ENCODE results near the gene ZNF48.
A peak's percentile ranks its signal among the peaks of the same experiment; 100 is the strongest.

ZNF48 gene

DNA sequence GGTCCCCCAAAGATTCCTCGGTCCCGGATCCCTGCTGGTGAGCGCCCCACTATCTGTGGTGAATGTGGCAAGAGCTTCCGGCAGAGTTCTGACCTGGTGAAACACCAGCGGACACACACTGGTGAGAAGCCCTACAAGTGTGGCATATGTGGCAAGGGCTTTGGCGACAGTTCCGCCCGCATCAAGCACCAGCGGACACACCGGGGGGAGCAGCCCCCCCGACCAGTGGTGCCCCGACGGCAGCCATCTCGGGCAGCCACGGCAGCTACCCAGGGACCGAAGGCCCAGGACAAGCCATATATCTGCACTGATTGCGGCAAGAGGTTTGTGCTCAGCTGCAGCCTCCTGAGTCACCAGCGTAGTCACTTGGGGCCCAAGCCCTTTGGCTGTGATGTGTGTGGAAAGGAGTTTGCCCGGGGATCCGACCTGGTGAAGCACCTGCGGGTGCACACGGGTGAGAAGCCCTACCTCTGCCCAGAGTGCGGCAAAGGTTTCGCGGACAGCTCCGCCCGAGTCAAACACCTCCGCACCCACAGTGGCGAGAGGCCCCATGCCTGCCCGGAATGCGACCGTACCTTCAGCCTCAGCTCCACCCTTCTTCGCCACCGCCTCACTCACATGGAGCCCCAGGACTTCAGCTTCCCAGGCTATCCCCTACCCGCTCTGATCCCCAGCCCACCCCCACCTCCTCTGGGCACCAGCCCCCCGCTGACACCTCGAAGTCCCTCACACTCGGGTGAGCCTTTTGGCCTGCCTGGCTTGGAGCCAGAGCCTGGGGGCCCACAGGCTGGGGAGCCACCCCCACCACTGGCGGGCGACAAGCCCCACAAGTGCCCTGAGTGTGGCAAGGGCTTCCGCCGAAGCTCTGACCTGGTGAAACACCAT lies 2.8 kb downstream of the ZNF48 start:
- no peak for DNase-seq
- Histone ChIP-seq H3K79me1 (replicated peaks; ENCODE audit: low read length, poor library complexity, severe bottlenecking) (peaks cover 15% of the 10 kb centered on the region), H3K27me3 (ENCODE audit: control insufficient read depth in 1 of 2, insufficient read depth in 1 of 2, low read length in 2 of 2) (no peaks in the 10 kb centered on the region), H3K4ac (ENCODE audit: low read depth in 1 of 2, low read length in 2 of 2) (no peak overlapping the region), H2AK5ac (ENCODE audit: low read length, severe bottlenecking) (no peak overlapping the region), H3K27ac (ENCODE audit: low read length, poor library complexity, severe bottlenecking) (no peak overlapping the region), H4K91ac (ENCODE audit: low read length) (no peak overlapping the region), H3K18ac (ENCODE audit: low read depth in 1 of 2, low read length in 2 of 2) (no peak overlapping the region), H3K23ac (ENCODE audit: low read length in 2 of 2) (no peak overlapping the region), H3K9me3 (ENCODE audit: control insufficient read depth, low read length) (no peaks in the 10 kb centered on the region), H2BK120ac (ENCODE audit: low read depth, low read length) (no peak overlapping the region), H2BK5ac (ENCODE audit: low read depth, low read length, poor library complexity, severe bottlenecking) (no peak overlapping the region), H2BK15ac (ENCODE audit: low read depth, poor library complexity, severe bottlenecking) (no peak overlapping the region), H3K9ac (ENCODE audit: low read length) (no peak overlapping the region), H3K14ac (ENCODE audit: low read length in 2 of 2) (no peak overlapping the region), H3K4me1 (ENCODE audit: control insufficient read depth, insufficient read depth, low read depth, low read length) (peaks cover 19% of the 10 kb centered on the region), H2AFZ (ENCODE audit: low read depth, low read length) (no peak overlapping the region), H3K4me3 (ENCODE audit: insufficient read depth in 1 of 2, low read depth in 1 of 2, low read length in 2 of 2) (no peak overlapping the region), H3K4me2 (ENCODE audit: low read length, poor library complexity, severe bottlenecking) (no peak overlapping the region), H3K36me3 (ENCODE audit: control insufficient read depth in 1 of 2, insufficient read depth in 2 of 2, low read depth in 1 of 2, low read length in 2 of 2) (peaks cover 13 to 22% of the 10 kb centered on the region in 2 experiments), H2BK12ac (ENCODE audit: low read length in 2 of 2) (no peak overlapping the region), H4K8ac (ENCODE audit: low read length) (no peak overlapping the region)
- WGBS: 97% methylated on average over 42 of the region's 42 CpGs

DNA sequence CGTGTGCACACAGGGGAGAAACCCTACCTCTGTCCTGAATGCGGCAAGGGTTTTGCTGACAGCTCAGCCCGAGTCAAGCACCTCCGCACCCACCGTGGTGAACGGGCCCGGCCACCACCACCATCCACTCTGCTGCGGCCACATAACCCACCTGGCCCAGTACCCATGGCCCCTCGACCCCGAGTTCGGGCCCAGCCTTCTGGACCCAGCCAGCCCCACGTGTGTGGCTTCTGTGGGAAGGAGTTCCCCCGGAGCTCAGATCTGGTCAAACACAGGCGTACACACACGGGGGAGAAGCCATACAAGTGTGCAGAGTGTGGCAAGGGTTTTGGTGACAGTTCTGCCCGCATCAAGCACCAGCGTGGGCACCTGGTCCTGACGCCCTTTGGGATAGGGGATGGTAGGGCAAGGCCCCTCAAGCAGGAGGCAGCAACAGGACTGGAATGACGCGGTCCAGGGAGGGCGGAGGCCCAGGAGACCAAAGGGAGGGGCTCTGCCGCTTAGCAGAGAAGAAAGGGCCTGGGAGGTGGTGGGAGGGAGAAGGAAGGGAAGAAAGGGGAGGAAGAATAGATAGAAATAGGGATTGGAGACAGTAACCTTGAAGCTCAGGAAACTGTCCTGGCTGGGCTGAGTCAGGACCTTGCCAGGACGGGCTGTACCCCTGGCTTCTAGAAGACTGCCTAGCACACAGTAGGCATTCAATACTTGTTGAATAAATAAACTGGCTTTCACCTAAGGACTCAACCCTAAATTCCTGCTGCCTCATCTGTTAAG lies 3.6 kb downstream of the ZNF48 start:
- Histone ChIP-seq H2BK12ac (ENCODE audit: low read length in 2 of 2) (peak overlapping the region in 1 of 2 experiments; percentile 13), H3K18ac (ENCODE audit: low read depth in 1 of 2, low read length in 2 of 2) (no peak overlapping the region), H3K36me3 (ENCODE audit: control insufficient read depth in 1 of 2, insufficient read depth in 2 of 2, low read depth in 1 of 2, low read length in 2 of 2) (peaks cover 13 to 22% of the 10 kb centered on the region in 2 experiments), H4K8ac (ENCODE audit: low read length) (peak overlapping the region; percentile 9), H3K79me1 (replicated peaks; ENCODE audit: low read length, poor library complexity, severe bottlenecking) (peaks cover 15% of the 10 kb centered on the region), H2AK5ac (ENCODE audit: low read length, severe bottlenecking) (no peak overlapping the region), H3K4me3 (ENCODE audit: insufficient read depth in 1 of 2, low read depth in 1 of 2, low read length in 2 of 2) (no peak overlapping the region), H2BK120ac (ENCODE audit: low read depth, low read length) (no peak overlapping the region), H3K4ac (ENCODE audit: low read depth in 1 of 2, low read length in 2 of 2) (no peak overlapping the region), H3K4me1 (ENCODE audit: control insufficient read depth, insufficient read depth, low read depth, low read length) (peaks cover 16% of the 10 kb centered on the region), H3K14ac (ENCODE audit: low read length in 2 of 2) (peak overlapping the region in 1 of 2 experiments; percentile 13), H2AFZ (ENCODE audit: low read depth, low read length) (no peak overlapping the region), H3K23ac (ENCODE audit: low read length in 2 of 2) (peak overlapping the region in 1 of 2 experiments; percentile 6), H4K91ac (ENCODE audit: low read length) (no peak overlapping the region), H3K9ac (ENCODE audit: low read length) (peak overlapping the region; percentile 93), H3K27me3 (ENCODE audit: control insufficient read depth in 1 of 2, insufficient read depth in 1 of 2, low read length in 2 of 2) (no peaks in the 10 kb centered on the region), H2BK15ac (ENCODE audit: low read depth, poor library complexity, severe bottlenecking) (no peak overlapping the region), H3K27ac (ENCODE audit: low read length, poor library complexity, severe bottlenecking) (no peak overlapping the region), H3K4me2 (ENCODE audit: low read length, poor library complexity, severe bottlenecking) (no peak overlapping the region), H3K9me3 (ENCODE audit: control insufficient read depth, low read length) (no peaks in the 10 kb centered on the region), H2BK5ac (ENCODE audit: low read depth, low read length, poor library complexity, severe bottlenecking) (no peak overlapping the region)
- WGBS: 89% methylated on average over 23 of the region's 23 CpGs
- no peak for DNase-seq

DNA sequence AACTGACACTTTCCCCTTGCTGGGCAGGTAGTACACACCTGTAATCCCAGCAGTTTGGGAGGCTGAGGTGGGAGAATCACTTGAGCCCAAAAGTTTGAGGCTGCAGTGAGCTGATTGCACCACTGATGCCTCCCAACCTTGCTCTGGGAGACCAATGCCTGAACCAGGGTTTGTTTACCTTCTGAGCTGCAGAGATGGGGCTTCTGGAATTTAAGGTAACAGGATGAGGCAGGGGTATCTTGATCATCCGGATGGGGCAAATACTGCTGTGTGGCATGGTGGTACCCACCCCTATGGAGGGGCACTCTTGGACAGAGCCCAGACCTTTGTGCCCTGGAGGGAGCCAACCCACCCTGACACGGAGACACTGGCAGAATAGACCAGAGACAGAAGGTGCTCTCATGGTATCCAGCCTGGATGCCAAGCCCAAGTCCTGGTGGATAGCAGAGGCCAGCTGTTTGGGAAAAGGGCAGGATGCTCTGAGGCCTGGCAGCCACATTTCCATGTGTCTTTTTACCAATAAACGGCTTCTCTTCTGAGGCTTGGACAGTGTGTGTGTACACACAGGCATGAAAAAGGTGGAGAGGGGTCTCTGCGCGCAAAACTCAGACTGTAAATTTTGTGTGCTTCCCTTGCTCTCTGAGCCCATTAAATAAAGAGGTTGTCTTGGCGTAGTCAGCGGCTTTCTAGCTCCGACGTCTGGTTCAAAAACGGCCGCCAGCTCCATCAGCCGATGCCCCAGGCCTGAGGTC lies 4.4 kb downstream of the ZNF48 start:
- 24% methylated on average over 12 of the region's 12 CpGs for WGBS
- H2AFZ ChIP-seq (ENCODE audit: low read depth, low read length): peak overlapping the region; percentile 77
- DNase-seq: no peak
- peak overlapping the region; percentile 87 for H2BK120ac ChIP-seq (ENCODE audit: low read depth, low read length)
- H3K9me3 ChIP-seq (ENCODE audit: control insufficient read depth, low read length): no peaks in the 10 kb centered on the region
- peak overlapping the region; percentile 91 for H4K8ac ChIP-seq (ENCODE audit: low read length)
- no peaks in the 10 kb centered on the region for H3K27me3 ChIP-seq (ENCODE audit: control insufficient read depth in 1 of 2, insufficient read depth in 1 of 2, low read length in 2 of 2)
- H3K79me1 ChIP-seq (replicated peaks; ENCODE audit: low read length, poor library complexity, severe bottlenecking): peaks cover 15% of the 10 kb centered on the region
- H3K14ac ChIP-seq (ENCODE audit: low read length in 2 of 2): peak overlapping the region in 1 of 2 experiments; percentile 83
- H3K23ac ChIP-seq (ENCODE audit: low read length in 2 of 2): peak overlapping the region in 1 of 2 experiments; percentile 86
- peak overlapping the region; percentile 93 for H3K4me2 ChIP-seq (ENCODE audit: low read length, poor library complexity, severe bottlenecking)
- no peak overlapping the region for H2BK15ac ChIP-seq (ENCODE audit: low read depth, poor library complexity, severe bottlenecking)
- H3K4me3 ChIP-seq (ENCODE audit: insufficient read depth in 1 of 2, low read depth in 1 of 2, low read length in 2 of 2): peak overlapping the region; percentile 56 to 83
- H3K36me3 ChIP-seq (ENCODE audit: control insufficient read depth in 1 of 2, insufficient read depth in 2 of 2, low read depth in 1 of 2, low read length in 2 of 2): peaks cover 13 to 22% of the 10 kb centered on the region in 2 experiments
- peak overlapping the region; percentile 93 for H3K9ac ChIP-seq (ENCODE audit: low read length)
- H3K4me1 ChIP-seq (ENCODE audit: control insufficient read depth, insufficient read depth, low read depth, low read length): peaks cover 13% of the 10 kb centered on the region
- H2BK12ac ChIP-seq (ENCODE audit: low read length in 2 of 2): peak overlapping the region; percentile 65 to 73
- H3K18ac ChIP-seq (ENCODE audit: low read depth in 1 of 2, low read length in 2 of 2): peak overlapping the region; percentile 0 to 88
- peak overlapping the region; percentile 86 for H2BK5ac ChIP-seq (ENCODE audit: low read depth, low read length, poor library complexity, severe bottlenecking)
- peak overlapping the region; percentile 37 to 82 for H3K4ac ChIP-seq (ENCODE audit: low read depth in 1 of 2, low read length in 2 of 2)
- H4K91ac ChIP-seq (ENCODE audit: low read length): peak overlapping the region; percentile 58
- peak overlapping the region; percentile 7 for H2AK5ac ChIP-seq (ENCODE audit: low read length, severe bottlenecking)
- peak overlapping the region; percentile 99 for H3K27ac ChIP-seq (ENCODE audit: low read length, poor library complexity, severe bottlenecking)

Data from mesenchymal stem cell (in vitro differentiated cells and primary cell).